ENCODE data around the gene ITGB5. TPM values are rescaled to one million over a fixed set of nuclear protein-coding genes. Genes with fewer than 3 reads are reported as not detected.

ITGB5 gene
- total and polyA plus RNA-seq, 4 donors, result 16.9 to 66.6 (median 48.0) TPM

DNA sequence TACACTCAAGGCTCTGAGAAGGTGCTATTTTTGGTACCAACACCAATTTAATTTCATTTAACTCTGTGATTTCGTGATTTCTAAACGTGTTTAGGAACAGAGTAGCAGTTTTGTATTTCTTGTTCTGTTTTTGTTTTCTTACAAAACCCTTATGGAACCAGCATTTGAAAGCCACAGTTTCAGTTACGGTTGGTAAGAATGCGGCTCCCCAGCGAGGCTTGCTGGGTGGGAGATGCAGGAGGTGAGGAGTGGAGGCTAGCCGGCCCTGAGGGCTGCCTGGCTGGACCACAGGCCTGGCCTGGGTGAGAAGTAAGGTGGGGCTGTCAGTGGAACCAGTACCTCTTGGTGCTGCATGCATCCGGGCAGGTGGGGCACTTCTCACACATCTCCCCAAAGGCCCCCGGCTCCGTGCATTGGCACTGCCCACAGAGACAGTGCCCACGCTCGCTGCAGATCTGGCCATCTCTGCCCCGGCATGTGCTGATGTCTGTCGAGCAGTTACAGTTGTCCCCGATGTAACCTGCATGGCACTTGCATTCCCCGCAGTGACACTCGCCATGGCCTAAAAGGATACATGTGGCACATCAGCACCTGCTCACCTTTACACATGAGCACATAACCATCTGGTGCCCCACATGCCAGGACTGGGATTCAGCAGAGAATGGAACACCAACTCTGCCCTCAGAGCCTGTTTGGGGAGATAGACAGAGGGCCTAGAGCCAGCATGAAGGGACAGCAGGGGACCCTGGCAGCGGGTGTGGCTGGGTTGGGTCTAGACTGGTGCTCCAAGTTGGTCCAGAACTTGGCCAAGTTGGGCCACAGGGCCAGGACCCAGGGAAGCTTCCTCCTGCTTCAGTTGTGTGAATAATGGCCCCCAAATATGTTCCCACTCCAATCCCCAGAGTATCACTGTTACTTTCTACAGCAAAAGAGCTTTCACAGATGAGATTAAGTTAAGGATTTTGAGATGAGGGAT, 113.5 kb downstream of the ITGB5 start (continued):
- TF ChIP-seq, protein P1, sequence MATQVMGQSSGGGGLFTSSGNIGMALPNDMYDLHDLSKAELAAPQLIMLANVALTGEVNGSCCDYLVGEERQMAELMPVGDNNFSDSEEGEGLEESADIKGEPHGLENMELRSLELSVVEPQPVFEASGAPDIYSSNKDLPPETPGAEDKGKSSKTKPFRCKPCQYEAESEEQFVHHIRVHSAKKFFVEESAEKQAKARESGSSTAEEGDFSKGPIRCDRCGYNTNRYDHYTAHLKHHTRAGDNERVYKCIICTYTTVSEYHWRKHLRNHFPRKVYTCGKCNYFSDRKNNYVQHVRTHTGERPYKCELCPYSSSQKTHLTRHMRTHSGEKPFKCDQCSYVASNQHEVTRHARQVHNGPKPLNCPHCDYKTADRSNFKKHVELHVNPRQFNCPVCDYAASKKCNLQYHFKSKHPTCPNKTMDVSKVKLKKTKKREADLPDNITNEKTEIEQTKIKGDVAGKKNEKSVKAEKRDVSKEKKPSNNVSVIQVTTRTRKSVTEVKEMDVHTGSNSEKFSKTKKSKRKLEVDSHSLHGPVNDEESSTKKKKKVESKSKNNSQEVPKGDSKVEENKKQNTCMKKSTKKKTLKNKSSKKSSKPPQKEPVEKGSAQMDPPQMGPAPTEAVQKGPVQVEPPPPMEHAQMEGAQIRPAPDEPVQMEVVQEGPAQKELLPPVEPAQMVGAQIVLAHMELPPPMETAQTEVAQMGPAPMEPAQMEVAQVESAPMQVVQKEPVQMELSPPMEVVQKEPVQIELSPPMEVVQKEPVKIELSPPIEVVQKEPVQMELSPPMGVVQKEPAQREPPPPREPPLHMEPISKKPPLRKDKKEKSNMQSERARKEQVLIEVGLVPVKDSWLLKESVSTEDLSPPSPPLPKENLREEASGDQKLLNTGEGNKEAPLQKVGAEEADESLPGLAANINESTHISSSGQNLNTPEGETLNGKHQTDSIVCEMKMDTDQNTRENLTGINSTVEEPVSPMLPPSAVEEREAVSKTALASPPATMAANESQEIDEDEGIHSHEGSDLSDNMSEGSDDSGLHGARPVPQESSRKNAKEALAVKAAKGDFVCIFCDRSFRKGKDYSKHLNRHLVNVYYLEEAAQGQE (IDR thresholded peaks at IDR 0.05), result no peak

DNA sequence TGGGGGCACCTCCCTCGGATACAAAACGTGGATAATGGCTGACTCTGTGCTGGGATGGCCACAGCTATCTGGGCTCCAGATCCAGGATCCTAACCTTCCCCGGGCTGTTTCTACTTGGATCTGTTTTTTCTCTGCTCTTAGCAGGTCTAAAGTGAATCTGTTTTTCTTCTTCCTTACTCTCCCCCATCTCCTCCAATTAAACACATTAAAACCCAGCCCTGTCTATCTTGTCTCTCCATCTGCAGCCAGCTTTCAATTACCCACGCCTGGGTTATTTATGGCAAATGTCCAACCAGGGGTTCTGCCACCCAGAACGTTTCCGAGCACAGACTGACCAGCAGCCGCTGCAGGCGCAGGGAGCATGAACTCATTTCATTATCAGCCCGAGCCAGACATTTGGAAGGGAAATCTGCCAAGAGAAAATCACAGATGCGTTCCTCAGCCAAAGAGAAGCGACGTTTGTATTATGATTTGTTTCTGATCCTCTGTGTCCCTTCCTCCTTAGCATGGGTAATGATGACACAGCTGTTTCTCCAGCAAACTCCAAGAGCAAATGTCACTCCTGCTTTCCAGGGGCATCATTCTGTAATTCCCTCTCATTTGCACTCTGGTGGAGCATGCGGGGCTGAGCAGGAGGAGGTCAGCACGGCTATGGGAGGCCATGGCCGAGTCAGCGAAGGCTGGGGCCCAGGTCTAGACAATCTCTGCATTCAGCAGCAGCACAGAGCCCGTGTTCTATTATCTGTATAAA, 114.9 kb downstream of the ITGB5 start:
- H3K27me3 ChIP-seq (ENCODE audit: control insufficient read depth in 4 of 4, insufficient read depth in 4 of 4, low read length in 3 of 4), result no peaks in the 10 kb centered on the region
- DNase-seq (ENCODE audit: low spot score), result no peak
- TF ChIP-seq RAD21 (IDR thresholded peaks at IDR 0.05) (peak in 1 of 2 donors; percentile 41), JUND (IDR thresholded peaks at IDR 0.05) (no peak), YY1 (IDR thresholded peaks at IDR 0.05) (peak; percentile 32), HNF4G (IDR thresholded peaks at IDR 0.05) (no peak), SP1 (IDR thresholded peaks at IDR 0.05) (peak; percentile 53), RXRA (IDR thresholded peaks at IDR 0.05) (peak; percentile 36 to 41), NR2F2 (IDR thresholded peaks at IDR 0.05) (peak; percentile 98)
- peak overlapping the region in 1 of 2 donors; percentile 26 for H3K27ac ChIP-seq (ENCODE audit: low read depth in 1 of 2, low read length in 2 of 2)
- H3K4me1 ChIP-seq (ENCODE audit: control insufficient read depth in 4 of 4, insufficient read depth in 4 of 4, low read length in 3 of 4), result peaks cover 0 to 10% (median 5%) of the 10 kb centered on the region in 4 donors
- H3K9ac ChIP-seq (ENCODE audit: low read depth in 1 of 2, low read length in 2 of 2), result no peak overlapping the region
- WGBS, result 52% methylated on average over 17 of the region's 17 CpGs
- H3K9me3 ChIP-seq (ENCODE audit: control insufficient read depth in 4 of 4, low read length in 3 of 4), result no peaks in the 10 kb centered on the region
- peaks cover 0 to 25% (median 20%) of the 10 kb centered on the region in 4 donors for H3K36me3 ChIP-seq (ENCODE audit: control insufficient read depth in 4 of 4, insufficient read depth in 3 of 4, low read depth in 1 of 4, low read length in 3 of 4)
- H3K4me3 ChIP-seq (ENCODE audit: low read depth in 1 of 3, low read length in 3 of 3), result no peak overlapping the region

DNA sequence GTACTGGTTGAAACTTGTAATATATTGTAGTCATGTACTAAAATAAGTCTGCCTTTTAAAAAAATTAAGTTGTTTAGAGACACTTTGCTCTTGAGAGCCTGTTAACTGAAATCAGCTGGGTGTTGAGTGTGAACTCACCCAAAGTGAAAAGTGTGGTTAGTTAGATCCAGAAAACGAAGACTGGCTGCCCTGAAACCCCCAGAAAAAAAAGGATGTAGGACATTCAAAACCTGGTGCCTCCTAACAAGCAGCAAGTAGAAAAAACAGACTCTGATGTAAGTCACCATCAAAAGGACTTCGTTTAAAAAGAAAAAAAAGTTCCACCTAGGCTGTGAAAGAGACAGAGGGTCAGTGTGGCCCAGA, 116.1 kb downstream of the ITGB5 start:
- WGBS, result 87% methylated on average over 2 of the region's 2 CpGs

More for the DNA sequence above, 116.1 kb downstream of the ITGB5 start:
- Histone ChIP-seq H3K9ac (ENCODE audit: low read depth in 1 of 2, low read length in 2 of 2) (no peak overlapping the region), H3K4me1 (ENCODE audit: control insufficient read depth in 4 of 4, insufficient read depth in 4 of 4, low read length in 3 of 4) (peaks cover 0 to 10% (median 5%) of the 10 kb centered on the region in 4 donors), H3K27me3 (ENCODE audit: control insufficient read depth in 4 of 4, insufficient read depth in 4 of 4, low read length in 3 of 4) (no peaks in the 10 kb centered on the region), H3K9me3 (ENCODE audit: control insufficient read depth in 4 of 4, low read length in 3 of 4) (no peaks in the 10 kb centered on the region), H3K36me3 (ENCODE audit: control insufficient read depth in 4 of 4, insufficient read depth in 3 of 4, low read depth in 1 of 4, low read length in 3 of 4) (peaks cover 5 to 33% (median 23%) of the 10 kb centered on the region in 4 donors), H3K27ac (ENCODE audit: low read depth in 1 of 2, low read length in 2 of 2) (no peak overlapping the region), H3K4me3 (ENCODE audit: low read depth in 1 of 3, low read length in 3 of 3) (no peak overlapping the region)
- TF ChIP-seq SP1 (IDR thresholded peaks at IDR 0.05) (no peak), FOXA1 (IDR thresholded peaks at IDR 0.05) (no peak), GABPA (IDR thresholded peaks at IDR 0.05 in 1 of 2, conservative IDR thresholded peaks at IDR 0.05 in 1 of 2) (no peak), TAF1 (conservative IDR thresholded peaks at IDR 0.05) (no peak), NR2F2 (IDR thresholded peaks at IDR 0.05) (no peak), HNF4A (conservative IDR thresholded peaks at IDR 0.05) (no peak)
- TF ChIP-seq, protein P2, sequence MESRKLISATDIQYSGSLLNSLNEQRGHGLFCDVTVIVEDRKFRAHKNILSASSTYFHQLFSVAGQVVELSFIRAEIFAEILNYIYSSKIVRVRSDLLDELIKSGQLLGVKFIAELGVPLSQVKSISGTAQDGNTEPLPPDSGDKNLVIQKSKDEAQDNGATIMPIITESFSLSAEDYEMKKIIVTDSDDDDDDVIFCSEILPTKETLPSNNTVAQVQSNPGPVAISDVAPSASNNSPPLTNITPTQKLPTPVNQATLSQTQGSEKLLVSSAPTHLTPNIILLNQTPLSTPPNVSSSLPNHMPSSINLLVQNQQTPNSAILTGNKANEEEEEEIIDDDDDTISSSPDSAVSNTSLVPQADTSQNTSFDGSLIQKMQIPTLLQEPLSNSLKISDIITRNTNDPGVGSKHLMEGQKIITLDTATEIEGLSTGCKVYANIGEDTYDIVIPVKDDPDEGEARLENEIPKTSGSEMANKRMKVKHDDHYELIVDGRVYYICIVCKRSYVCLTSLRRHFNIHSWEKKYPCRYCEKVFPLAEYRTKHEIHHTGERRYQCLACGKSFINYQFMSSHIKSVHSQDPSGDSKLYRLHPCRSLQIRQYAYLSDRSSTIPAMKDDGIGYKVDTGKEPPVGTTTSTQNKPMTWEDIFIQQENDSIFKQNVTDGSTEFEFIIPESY (IDR thresholded peaks at IDR 0.05), result no peak
- TF ChIP-seq, protein P3, sequence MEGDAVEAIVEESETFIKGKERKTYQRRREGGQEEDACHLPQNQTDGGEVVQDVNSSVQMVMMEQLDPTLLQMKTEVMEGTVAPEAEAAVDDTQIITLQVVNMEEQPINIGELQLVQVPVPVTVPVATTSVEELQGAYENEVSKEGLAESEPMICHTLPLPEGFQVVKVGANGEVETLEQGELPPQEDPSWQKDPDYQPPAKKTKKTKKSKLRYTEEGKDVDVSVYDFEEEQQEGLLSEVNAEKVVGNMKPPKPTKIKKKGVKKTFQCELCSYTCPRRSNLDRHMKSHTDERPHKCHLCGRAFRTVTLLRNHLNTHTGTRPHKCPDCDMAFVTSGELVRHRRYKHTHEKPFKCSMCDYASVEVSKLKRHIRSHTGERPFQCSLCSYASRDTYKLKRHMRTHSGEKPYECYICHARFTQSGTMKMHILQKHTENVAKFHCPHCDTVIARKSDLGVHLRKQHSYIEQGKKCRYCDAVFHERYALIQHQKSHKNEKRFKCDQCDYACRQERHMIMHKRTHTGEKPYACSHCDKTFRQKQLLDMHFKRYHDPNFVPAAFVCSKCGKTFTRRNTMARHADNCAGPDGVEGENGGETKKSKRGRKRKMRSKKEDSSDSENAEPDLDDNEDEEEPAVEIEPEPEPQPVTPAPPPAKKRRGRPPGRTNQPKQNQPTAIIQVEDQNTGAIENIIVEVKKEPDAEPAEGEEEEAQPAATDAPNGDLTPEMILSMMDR (IDR thresholded peaks at IDR 0.05; ENCODE audit: low read depth, low read length, missing input control), result no peak
- DNase-seq (ENCODE audit: low spot score), result no peak

Measured in liver (tissue), 9 donors.